HEK293 (cell line): ENCODE data around the gene TMEM238.
A peak's percentile ranks its signal among the peaks of the same experiment; 100 is the strongest.

Source experiments
- ATF2 ChIP-seq: fragments of 450-650 bp; formaldehyde crosslinking; IDR thresholded peaks from 2 replicates; pipeline ENCODE4 v1.5.1; 2016; ENCODE audit warnings: missing biosample characterization, missing genetic modification characterization, low read depth
- BCL11B ChIP-seq: fragments of 450-650 bp; formaldehyde crosslinking; IDR thresholded peaks from 2 replicates; pipeline ENCODE4 v1.5.1; 2016; ENCODE audit warnings: low read depth, missing biosample characterization, missing genetic modification characterization
- EGR2 ChIP-seq: fragments of 450-650 bp; formaldehyde crosslinking; IDR thresholded peaks from 2 replicates; pipeline ENCODE4 v1.5.1; 2016; ENCODE audit warnings: low read depth, missing biosample characterization, missing genetic modification characterization
- GLI2 ChIP-seq: fragments of 450-650 bp; formaldehyde crosslinking; IDR thresholded peaks from 2 replicates; pipeline ENCODE4; 2017; ENCODE audit warnings: missing biosample characterization, missing genetic modification characterization, low read depth, borderline replicate concordance
- KLF8 ChIP-seq: fragments of 450-650 bp; formaldehyde crosslinking; IDR thresholded peaks from 2 replicates; pipeline ENCODE4 v1.5.1; 2016; ENCODE audit warnings: missing biosample characterization, missing genetic modification characterization
- PATZ1 ChIP-seq: fragments of 450-650 bp; formaldehyde crosslinking; IDR thresholded peaks from 2 replicates; pipeline ENCODE4 v1.5.1; 2016; ENCODE audit warnings: missing biosample characterization, missing genetic modification characterization
- SCRT2 ChIP-seq: fragments of 450-650 bp; formaldehyde crosslinking; IDR thresholded peaks from 2 replicates; pipeline ENCODE4 v1.5.1; 2016; ENCODE audit warnings: missing biosample characterization, missing genetic modification characterization
- SETDB1 ChIP-seq: IDR thresholded peaks from one replicate; pipeline ENCODE4 v1.6.1; 2017; ENCODE audit warnings: mild to moderate bottlenecking, low read length, moderate library complexity, mixed read lengths; ENCODE audit not compliant: insufficient read length
- SP2 ChIP-seq: fragments of 450-650 bp; formaldehyde crosslinking; IDR thresholded peaks from 2 replicates; pipeline ENCODE4 v1.5.1; 2016; ENCODE audit warnings: missing biosample characterization, missing genetic modification characterization
- TSHZ1 ChIP-seq: fragments of 450-650 bp; formaldehyde crosslinking; IDR thresholded peaks from 2 replicates; pipeline ENCODE4 v1.5.1; 2016; ENCODE audit warnings: missing biosample characterization, missing genetic modification characterization, borderline replicate concordance
- ZBTB20 ChIP-seq: fragments of 450-650 bp; formaldehyde crosslinking; IDR thresholded peaks from 2 replicates; pipeline ENCODE4 v1.5.1; 2016; ENCODE audit warnings: missing biosample characterization, missing genetic modification characterization
- ZBTB8A ChIP-seq: fragments of 450-650 bp; formaldehyde crosslinking; IDR thresholded peaks from 2 replicates; pipeline ENCODE4 v1.5.1; 2016; ENCODE audit warnings: missing biosample characterization, missing genetic modification characterization
- ZFP69B ChIP-seq: fragments of 450-650 bp; formaldehyde crosslinking; IDR thresholded peaks from 2 replicates; pipeline ENCODE4 v1.5.1; 2016; ENCODE audit warnings: missing biosample characterization, missing genetic modification characterization
- ZNF114 ChIP-seq: fragments of 450-650 bp; formaldehyde crosslinking; IDR thresholded peaks from 2 replicates; pipeline ENCODE4 v1.5.0; 2017; ENCODE audit warnings: missing biosample characterization, missing genetic modification characterization
- ZNF280D ChIP-seq: fragments of 450-650 bp; formaldehyde crosslinking; IDR thresholded peaks from 2 replicates; pipeline ENCODE4 v1.5.1; 2016; ENCODE audit warnings: missing biosample characterization, missing genetic modification characterization
- ZNF324 ChIP-seq: fragments of 450-650 bp; formaldehyde crosslinking; IDR thresholded peaks from 2 replicates; pipeline ENCODE4 v1.5.1; 2016; ENCODE audit warnings: missing biosample characterization, missing genetic modification characterization
- ZNF366 ChIP-seq: fragments of 450-650 bp; formaldehyde crosslinking; conservative IDR thresholded peaks from 2 replicates; pipeline ENCODE4 v1.5.1; 2016; ENCODE audit warnings: missing biosample characterization, missing genetic modification characterization
- ZNF518A ChIP-seq: fragments of 450-650 bp; formaldehyde crosslinking; conservative IDR thresholded peaks from 2 replicates; pipeline ENCODE4 v1.5.1; 2016; ENCODE audit warnings: low read depth, missing biosample characterization, missing genetic modification characterization
- ZNF580 ChIP-seq: fragments of 450-650 bp; formaldehyde crosslinking; IDR thresholded peaks from 2 replicates; pipeline ENCODE4 v1.5.1; 2016; ENCODE audit warnings: missing biosample characterization, missing genetic modification characterization
- ZNF621 ChIP-seq: fragments of 450-650 bp; formaldehyde crosslinking; IDR thresholded peaks from 2 replicates; pipeline ENCODE4 v1.5.1; 2017; ENCODE audit warnings: missing biosample characterization, missing genetic modification characterization
- ZNF660 ChIP-seq: fragments of 450-650 bp; IDR thresholded peaks from 2 replicates; pipeline ENCODE4 v1.5.1; 2018; ENCODE audit warnings: missing biosample characterization, mild to moderate bottlenecking, missing genetic modification characterization

Gene TMEM238

DNA sequence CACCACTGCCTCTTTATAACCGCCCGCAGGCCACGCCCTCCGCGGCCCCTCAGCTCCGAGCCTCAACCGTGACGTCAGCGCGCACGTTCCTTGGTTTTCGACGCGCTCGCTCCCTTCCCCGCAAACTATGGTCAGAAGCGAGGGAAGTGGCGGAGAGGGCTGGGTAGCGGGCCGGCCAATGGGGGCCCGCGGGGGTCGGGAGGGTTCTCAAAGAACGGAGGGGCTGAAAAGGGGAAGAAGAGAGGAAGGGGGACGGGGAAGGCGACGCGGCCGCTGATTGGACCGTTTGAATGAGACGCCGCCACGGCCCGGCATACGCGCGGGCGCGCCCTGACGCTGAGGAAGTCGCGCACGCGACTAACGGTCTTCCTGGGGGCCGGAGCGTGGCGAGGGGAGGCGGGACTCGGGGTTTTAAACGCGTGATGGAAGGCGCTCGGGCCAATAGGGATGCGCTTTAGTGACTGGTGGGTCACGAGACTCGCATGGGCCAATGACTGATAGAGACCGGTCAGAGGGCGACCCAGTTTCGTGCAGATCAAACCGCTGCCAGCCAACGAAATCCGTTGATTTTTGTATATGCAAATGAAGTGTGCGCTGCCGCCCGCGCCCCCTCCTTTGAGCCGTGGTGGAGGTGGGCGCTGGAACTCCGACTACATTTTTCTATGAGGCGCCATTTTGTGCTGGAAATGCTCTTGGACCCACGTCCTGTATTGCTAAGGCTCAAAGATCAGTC, 23.9 kb upstream of the TMEM238 start (continued):
- TF ChIP-seq ZNF114 (tag by site-specific recombination) (no peak), ZNF580 (tag by site-specific recombination) (peak; percentile 94), ZBTB8A (peak; percentile 55), ZNF660 (tag by site-specific recombination) (peak; percentile 35; the same call in 1 of the 2 replicates), GLI2 (no peak), ZFP69B (peak; percentile 57; the same call in 1 of the 2 replicates), KLF8 (tag by site-specific recombination) (peak; percentile 97), SETDB1 (peak; percentile 83), ATF2 (peak; percentile 96), BCL11B (tag by site-specific recombination) (0 out of 2 replicates have a peak, but pooled peaks have one; percentile 47), ZNF324 (tag by site-specific recombination) (peak; percentile 78), EGR2 (tag by site-specific recombination) (peak; percentile 42), SCRT2 (no peak), ZNF621 (tag by site-specific recombination) (no peak), SP2 (tag by site-specific recombination) (peak; percentile 95), ZBTB20 (tag by site-specific recombination) (peak; percentile 88), ZNF518A (tag by site-specific recombination) (peak; percentile 53; the same call in 1 of the 2 replicates), TSHZ1 (tag by site-specific recombination) (peak; percentile 61), PATZ1 (tag by site-specific recombination) (peak; percentile 98), ZNF366 (peak; percentile 99), ZNF280D (tag by site-specific recombination) (no peak)
